ENCODE measurements around the gene BAD.

- TF ChIP-seq CTCF (IDR thresholded peaks at IDR 0.05; ENCODE audit: insufficient read depth, low read depth, low read length): no peak
- no peak for TF ChIP-seq EZH2 (IDR thresholded peaks at IDR 0.05; ENCODE audit: insufficient read depth, low read length)
Observed at GRCh38 chr11:64321026-64321425, 36.6 kb upstream of the BAD start.

All from astrocyte (in vitro differentiated cells and primary cell).